WTC11 (cell line): ENCODE measurements around the gene ITFG1. TPM values are rescaled to one million over a fixed set of nuclear protein-coding genes. Genes with fewer than 3 reads are reported as not detected.

Source experiments
- ATAC-seq: fragments of 200-7000 bp; cut with Tn5 transposase; 2 replicates; pipeline ENCODE4 v1.10.0; 2021; ENCODE audit warnings: mild to moderate bottlenecking, moderate library complexity
- CTCF ChIA-PET: fragments of 300-600 bp; sonication (Branson Sonifier 250); formaldehyde crosslinking; loops from one replicate; lab custom pipeline; 2021; ENCODE audit warnings: antibody characterized with exemption; lab: Charles Lee
- POLR2A ChIA-PET: fragments of 350-600 bp; sonication (Branson Sonifier 250); formaldehyde crosslinking; loops from one replicate; lab custom pipeline; 2021; ENCODE audit warnings: antibody characterized with exemption; lab: Charles Lee
- DNase-seq: peaks from one replicate; pipeline ENCODE4 v3.0.0; 2021; ENCODE audit warnings: low spot score
- H3K27ac Mint-ChIP-seq: 2 replicates; pipeline ENCODE4 v1.8.0; 2021; ENCODE audit warnings: mixed read lengths
- H3K27me3 Mint-ChIP-seq: 2 replicates; pipeline ENCODE4 v1.8.0; 2021; ENCODE audit warnings: low read depth, mild to moderate bottlenecking, moderate library complexity, mixed read lengths
- H3K36me3 Mint-ChIP-seq: 2 replicates; pipeline ENCODE4 v1.8.0; 2021; ENCODE audit warnings: mixed read lengths
- H3K4me1 Mint-ChIP-seq: 2 replicates; pipeline ENCODE4 v1.8.0; 2022; ENCODE audit warnings: mixed read lengths
- H3K4me3 Mint-ChIP-seq: 2 replicates; pipeline ENCODE4 v1.8.0; 2021; ENCODE audit warnings: mild to moderate bottlenecking, moderate library complexity, mixed read lengths
- H3K9me3 Mint-ChIP-seq: 2 replicates; pipeline ENCODE4 v1.8.0; 2021; ENCODE audit warnings: mixed read lengths
- ATF1 ChIP-seq: sonication (generic); formaldehyde crosslinking; IDR thresholded peaks from 2 replicates; pipeline ENCODE4 v1.8.1; 2023; ENCODE audit warnings: mild to moderate bottlenecking, moderate library complexity, missing genetic modification reagents
- FOXK1 ChIP-seq: sonication (generic); formaldehyde crosslinking; IDR thresholded peaks from 2 replicates; pipeline ENCODE4 v1.8.0; 2022; ENCODE audit warnings: mild to moderate bottlenecking, moderate library complexity, missing genetic modification reagents
- GTF2I ChIP-seq: fragments of 250-450 bp; sonication (Bioruptor Pico); conservative IDR thresholded peaks from 2 replicates; pipeline ENCODE4 v1.4.0; 2021; ENCODE audit warnings: mild to moderate bottlenecking
- KAT7 ChIP-seq: sonication (generic); formaldehyde crosslinking; IDR thresholded peaks from 2 replicates; pipeline ENCODE4 v1.8.1; 2023; ENCODE audit warnings: missing genetic modification reagents, mild to moderate bottlenecking, borderline replicate concordance
- MXD4 ChIP-seq: fragments of 250-450 bp; sonication (Bioruptor Pico); IDR thresholded peaks from 2 replicates; pipeline ENCODE4 v1.8.0; 2021; ENCODE audit warnings: mild to moderate bottlenecking, moderate library complexity, borderline replicate concordance
- MYBL2 ChIP-seq: sonication (generic); formaldehyde crosslinking; IDR thresholded peaks from 2 replicates; pipeline ENCODE4 v1.8.1; 2023; ENCODE audit warnings: mild to moderate bottlenecking, moderate library complexity, missing genetic modification reagents
- NFATC4 ChIP-seq: fragments of 250-450 bp; sonication (Bioruptor Pico); IDR thresholded peaks from 2 replicates; pipeline ENCODE4 v1.9.0; 2021; ENCODE audit warnings: mild to moderate bottlenecking
- NR1H2 ChIP-seq: sonication (generic); formaldehyde crosslinking; IDR thresholded peaks from 2 replicates; pipeline ENCODE4 v1.9.0; 2021; ENCODE audit warnings: mild to moderate bottlenecking, moderate library complexity, missing genetic modification reagents
- NR3C1 ChIP-seq: sonication (generic); formaldehyde crosslinking; conservative IDR thresholded peaks from 2 replicates; pipeline ENCODE4 v1.8.1; 2023; ENCODE audit warnings: low read depth, mild to moderate bottlenecking, missing genetic modification reagents
- PRRX2 ChIP-seq: fragments of 250-450 bp; sonication (Bioruptor Pico); IDR thresholded peaks from 2 replicates; pipeline ENCODE4 v1.8.0; 2021; ENCODE audit warnings: mild to moderate bottlenecking
- RELA ChIP-seq: sonication (generic); formaldehyde crosslinking; IDR thresholded peaks from 2 replicates; pipeline ENCODE4 v1.8.1; 2022; ENCODE audit warnings: missing genetic modification reagents, mild to moderate bottlenecking, borderline replicate concordance
- RORB ChIP-seq: fragments of 250-450 bp; sonication (Bioruptor Pico); IDR thresholded peaks from 2 replicates; pipeline ENCODE4 v1.9.0; 2021; ENCODE audit warnings: mild to moderate bottlenecking
- SMAD3 ChIP-seq: sonication (generic); formaldehyde crosslinking; IDR thresholded peaks from 2 replicates; pipeline ENCODE4 v1.8.0; 2022; ENCODE audit warnings: missing genetic modification reagents, mild to moderate bottlenecking, borderline replicate concordance
- ZNF263 ChIP-seq: sonication (generic); formaldehyde crosslinking; IDR thresholded peaks from 2 replicates; pipeline ENCODE4 v1.8.1; 2022; ENCODE audit warnings: low read depth, mild to moderate bottlenecking, moderate library complexity, missing genetic modification reagents
- ZNF317 ChIP-seq: sonication (generic); formaldehyde crosslinking; IDR thresholded peaks from 2 replicates; pipeline ENCODE4 v1.8.1; 2023; ENCODE audit warnings: low read depth, mild to moderate bottlenecking, moderate library complexity, missing genetic modification reagents, borderline replicate concordance
- ZNF396 ChIP-seq: fragments of 250-450 bp; sonication (Bioruptor Pico); IDR thresholded peaks from 2 replicates; pipeline ENCODE4 v1.8.0; 2021; ENCODE audit warnings: mild to moderate bottlenecking, moderate library complexity, borderline replicate concordance
- ZNF416 ChIP-seq: fragments of 250-450 bp; sonication (Bioruptor Pico); IDR thresholded peaks from 2 replicates; pipeline ENCODE4 v1.9.0; 2021; ENCODE audit warnings: mild to moderate bottlenecking, inconsistent platforms
- total RNA-seq: library from RNA; stranded (reverse); gene quantifications from 3 replicates; pipeline ENCODE4 v1.2.3, GENCODE V29; 2021
- TF ChIP-seq, protein P1 (sequence below): sonication (generic); formaldehyde crosslinking; IDR thresholded peaks from 2 replicates; pipeline ENCODE4 v1.8.1; 2023; ENCODE audit warnings: mild to moderate bottlenecking, missing genetic modification reagents, moderate library complexity
- TF ChIP-seq, protein P2 (sequence below): sonication (generic); formaldehyde crosslinking; IDR thresholded peaks from 2 replicates; pipeline ENCODE4 v1.8.1; 2022; ENCODE audit warnings: low read depth, mild to moderate bottlenecking, moderate library complexity, missing genetic modification reagents, borderline replicate concordance
- TF ChIP-seq, protein P3 (sequence below): fragments of 250-450 bp; sonication (Bioruptor Pico); IDR thresholded peaks from 2 replicates; pipeline ENCODE4 v1.9.0; 2021; ENCODE audit warnings: mild to moderate bottlenecking, borderline replicate concordance
- TF ChIP-seq, protein P4 (sequence below): sonication (generic); formaldehyde crosslinking; IDR thresholded peaks from 2 replicates; pipeline ENCODE4 v1.8.1; 2022; ENCODE audit warnings: low read depth, missing genetic modification reagents, borderline replicate concordance
- TF ChIP-seq, protein P5 (sequence below): sonication (generic); formaldehyde crosslinking; IDR thresholded peaks from 2 replicates; pipeline ENCODE4 v1.8.0; 2022; ENCODE audit warnings: mild to moderate bottlenecking, missing genetic modification reagents
- TF ChIP-seq, protein P6 (sequence below): sonication (generic); formaldehyde crosslinking; IDR thresholded peaks from 2 replicates; pipeline ENCODE4 v1.8.0; 2023; ENCODE audit warnings: mild to moderate bottlenecking, missing genetic modification reagents

The ITFG1 gene
- total RNA-seq, 1 experiment from 2014 or later, result 21.1 TPM

DNA sequence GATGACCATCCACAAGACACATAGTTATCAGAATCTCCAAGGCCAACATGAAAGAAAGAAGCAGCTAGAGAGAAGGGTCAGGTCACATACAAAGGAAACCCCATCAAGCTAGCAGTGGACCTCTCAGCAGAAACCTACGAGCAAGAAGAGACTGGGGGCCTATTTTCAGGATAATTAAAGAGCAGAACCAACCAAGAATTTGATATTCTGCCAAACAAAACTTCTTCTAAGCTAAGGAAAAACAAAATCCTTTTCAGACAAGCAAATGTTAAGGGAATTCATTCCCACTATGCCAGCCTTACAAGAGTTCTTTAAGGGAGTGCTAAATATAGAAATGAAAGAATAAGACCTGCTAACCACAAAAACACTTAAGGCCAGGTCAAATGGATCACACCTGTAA lies 47.8 kb downstream of the ITFG1 start:
- peaks cover 3% of the 10 kb centered on the region; the same call in 1 of the 2 replicates for H3K36me3 Mint-ChIP-seq
- no peaks in the 10 kb centered on the region for H3K4me1 Mint-ChIP-seq
- ATAC-seq (no peak), DNase-seq (no peak)
- no peak overlapping the region for H3K4me3 Mint-ChIP-seq
- CTCF ChIA-PET, result no interaction called here
- peaks cover 4% of the 10 kb centered on the region; the same call in 1 of the 2 replicates for H3K9me3 Mint-ChIP-seq
- H3K27me3 Mint-ChIP-seq, result no peaks in the 10 kb centered on the region
- POLR2A ChIA-PET, result no interaction called here
- H3K27ac Mint-ChIP-seq, result no peak overlapping the region
- TF ChIP-seq KAT7 (CRISPR knock-in tag), result no peak
- no peak for TF ChIP-seq PRRX2 (CRISPR knock-in tag)
- TF ChIP-seq MXD4, result no peak
- no peak for TF ChIP-seq NR1H2 (CRISPR knock-in tag)
- TF ChIP-seq, protein P1, sequence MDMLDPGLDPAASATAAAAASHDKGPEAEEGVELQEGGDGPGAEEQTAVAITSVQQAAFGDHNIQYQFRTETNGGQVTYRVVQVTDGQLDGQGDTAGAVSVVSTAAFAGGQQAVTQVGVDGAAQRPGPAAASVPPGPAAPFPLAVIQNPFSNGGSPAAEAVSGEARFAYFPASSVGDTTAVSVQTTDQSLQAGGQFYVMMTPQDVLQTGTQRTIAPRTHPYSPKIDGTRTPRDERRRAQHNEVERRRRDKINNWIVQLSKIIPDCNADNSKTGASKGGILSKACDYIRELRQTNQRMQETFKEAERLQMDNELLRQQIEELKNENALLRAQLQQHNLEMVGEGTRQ, result no peak
- TF ChIP-seq, protein P2, sequence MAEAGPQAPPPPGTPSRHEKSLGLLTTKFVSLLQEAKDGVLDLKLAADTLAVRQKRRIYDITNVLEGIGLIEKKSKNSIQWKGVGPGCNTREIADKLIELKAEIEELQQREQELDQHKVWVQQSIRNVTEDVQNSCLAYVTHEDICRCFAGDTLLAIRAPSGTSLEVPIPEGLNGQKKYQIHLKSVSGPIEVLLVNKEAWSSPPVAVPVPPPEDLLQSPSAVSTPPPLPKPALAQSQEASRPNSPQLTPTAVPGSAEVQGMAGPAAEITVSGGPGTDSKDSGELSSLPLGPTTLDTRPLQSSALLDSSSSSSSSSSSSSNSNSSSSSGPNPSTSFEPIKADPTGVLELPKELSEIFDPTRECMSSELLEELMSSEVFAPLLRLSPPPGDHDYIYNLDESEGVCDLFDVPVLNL, result no peak

DNA sequence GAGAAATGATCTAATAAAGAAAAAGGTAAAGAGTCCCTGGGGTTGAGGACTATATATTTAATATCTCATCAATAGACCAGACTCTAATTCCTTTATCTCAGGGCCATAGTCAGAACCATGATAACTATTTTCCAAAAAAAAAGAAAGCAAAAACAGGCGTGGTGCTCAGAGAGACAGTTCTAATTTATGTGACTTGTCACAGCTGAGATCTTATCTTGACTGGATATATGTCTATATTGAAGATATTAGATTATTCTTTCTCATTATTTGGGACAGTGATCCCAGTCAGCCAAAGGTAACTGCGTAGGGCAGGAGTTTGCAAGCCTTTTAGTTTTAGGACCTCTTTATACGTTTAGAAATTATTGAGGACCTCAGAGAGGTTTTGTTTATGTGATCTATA lies 52.4 kb downstream of the ITFG1 start:
- H3K36me3 Mint-ChIP-seq, result peaks cover 3% of the 10 kb centered on the region; the same call in 1 of the 2 replicates
- TF ChIP-seq, protein P1, result no peak
- no peak for TF ChIP-seq NFATC4 (CRISPR knock-in tag)
- TF ChIP-seq ZNF263 (CRISPR knock-in tag), result no peak
- no peak for TF ChIP-seq ATF1 (CRISPR knock-in tag)
- TF ChIP-seq SMAD3 (CRISPR knock-in tag), result no peak
- no peak for TF ChIP-seq ZNF317 (CRISPR knock-in tag)
- no peak for TF ChIP-seq RELA
- TF ChIP-seq, protein P3, sequence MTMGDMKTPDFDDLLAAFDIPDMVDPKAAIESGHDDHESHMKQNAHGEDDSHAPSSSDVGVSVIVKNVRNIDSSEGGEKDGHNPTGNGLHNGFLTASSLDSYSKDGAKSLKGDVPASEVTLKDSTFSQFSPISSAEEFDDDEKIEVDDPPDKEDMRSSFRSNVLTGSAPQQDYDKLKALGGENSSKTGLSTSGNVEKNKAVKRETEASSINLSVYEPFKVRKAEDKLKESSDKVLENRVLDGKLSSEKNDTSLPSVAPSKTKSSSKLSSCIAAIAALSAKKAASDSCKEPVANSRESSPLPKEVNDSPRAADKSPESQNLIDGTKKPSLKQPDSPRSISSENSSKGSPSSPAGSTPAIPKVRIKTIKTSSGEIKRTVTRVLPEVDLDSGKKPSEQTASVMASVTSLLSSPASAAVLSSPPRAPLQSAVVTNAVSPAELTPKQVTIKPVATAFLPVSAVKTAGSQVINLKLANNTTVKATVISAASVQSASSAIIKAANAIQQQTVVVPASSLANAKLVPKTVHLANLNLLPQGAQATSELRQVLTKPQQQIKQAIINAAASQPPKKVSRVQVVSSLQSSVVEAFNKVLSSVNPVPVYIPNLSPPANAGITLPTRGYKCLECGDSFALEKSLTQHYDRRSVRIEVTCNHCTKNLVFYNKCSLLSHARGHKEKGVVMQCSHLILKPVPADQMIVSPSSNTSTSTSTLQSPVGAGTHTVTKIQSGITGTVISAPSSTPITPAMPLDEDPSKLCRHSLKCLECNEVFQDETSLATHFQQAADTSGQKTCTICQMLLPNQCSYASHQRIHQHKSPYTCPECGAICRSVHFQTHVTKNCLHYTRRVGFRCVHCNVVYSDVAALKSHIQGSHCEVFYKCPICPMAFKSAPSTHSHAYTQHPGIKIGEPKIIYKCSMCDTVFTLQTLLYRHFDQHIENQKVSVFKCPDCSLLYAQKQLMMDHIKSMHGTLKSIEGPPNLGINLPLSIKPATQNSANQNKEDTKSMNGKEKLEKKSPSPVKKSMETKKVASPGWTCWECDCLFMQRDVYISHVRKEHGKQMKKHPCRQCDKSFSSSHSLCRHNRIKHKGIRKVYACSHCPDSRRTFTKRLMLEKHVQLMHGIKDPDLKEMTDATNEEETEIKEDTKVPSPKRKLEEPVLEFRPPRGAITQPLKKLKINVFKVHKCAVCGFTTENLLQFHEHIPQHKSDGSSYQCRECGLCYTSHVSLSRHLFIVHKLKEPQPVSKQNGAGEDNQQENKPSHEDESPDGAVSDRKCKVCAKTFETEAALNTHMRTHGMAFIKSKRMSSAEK (CRISPR knock-in tag), result no peak
- no peak for TF ChIP-seq MXD4
- no peak for TF ChIP-seq MYBL2 (CRISPR knock-in tag)
- TF ChIP-seq NR3C1, result no peak
- TF ChIP-seq, protein P4, sequence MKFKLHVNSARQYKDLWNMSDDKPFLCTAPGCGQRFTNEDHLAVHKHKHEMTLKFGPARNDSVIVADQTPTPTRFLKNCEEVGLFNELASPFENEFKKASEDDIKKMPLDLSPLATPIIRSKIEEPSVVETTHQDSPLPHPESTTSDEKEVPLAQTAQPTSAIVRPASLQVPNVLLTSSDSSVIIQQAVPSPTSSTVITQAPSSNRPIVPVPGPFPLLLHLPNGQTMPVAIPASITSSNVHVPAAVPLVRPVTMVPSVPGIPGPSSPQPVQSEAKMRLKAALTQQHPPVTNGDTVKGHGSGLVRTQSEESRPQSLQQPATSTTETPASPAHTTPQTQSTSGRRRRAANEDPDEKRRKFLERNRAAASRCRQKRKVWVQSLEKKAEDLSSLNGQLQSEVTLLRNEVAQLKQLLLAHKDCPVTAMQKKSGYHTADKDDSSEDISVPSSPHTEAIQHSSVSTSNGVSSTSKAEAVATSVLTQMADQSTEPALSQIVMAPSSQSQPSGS (CRISPR knock-in tag), result no peak
- TF ChIP-seq FOXK1 (CRISPR knock-in tag), result no peak
- TF ChIP-seq, protein P5, sequence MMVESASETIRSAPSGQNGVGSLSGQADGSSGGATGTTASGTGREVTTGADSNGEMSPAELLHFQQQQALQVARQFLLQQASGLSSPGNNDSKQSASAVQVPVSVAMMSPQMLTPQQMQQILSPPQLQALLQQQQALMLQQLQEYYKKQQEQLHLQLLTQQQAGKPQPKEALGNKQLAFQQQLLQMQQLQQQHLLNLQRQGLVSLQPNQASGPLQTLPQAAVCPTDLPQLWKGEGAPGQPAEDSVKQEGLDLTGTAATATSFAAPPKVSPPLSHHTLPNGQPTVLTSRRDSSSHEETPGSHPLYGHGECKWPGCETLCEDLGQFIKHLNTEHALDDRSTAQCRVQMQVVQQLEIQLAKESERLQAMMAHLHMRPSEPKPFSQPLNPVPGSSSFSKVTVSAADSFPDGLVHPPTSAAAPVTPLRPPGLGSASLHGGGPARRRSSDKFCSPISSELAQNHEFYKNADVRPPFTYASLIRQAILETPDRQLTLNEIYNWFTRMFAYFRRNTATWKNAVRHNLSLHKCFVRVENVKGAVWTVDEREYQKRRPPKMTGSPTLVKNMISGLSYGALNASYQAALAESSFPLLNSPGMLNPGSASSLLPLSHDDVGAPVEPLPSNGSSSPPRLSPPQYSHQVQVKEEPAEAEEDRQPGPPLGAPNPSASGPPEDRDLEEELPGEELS, result no peak
- no peak for TF ChIP-seq ZNF396 (CRISPR knock-in tag)
- TF ChIP-seq GTF2I (CRISPR knock-in tag), result no peak
- TF ChIP-seq ZNF416 (CRISPR knock-in tag), result no peak
- TF ChIP-seq, protein P6, sequence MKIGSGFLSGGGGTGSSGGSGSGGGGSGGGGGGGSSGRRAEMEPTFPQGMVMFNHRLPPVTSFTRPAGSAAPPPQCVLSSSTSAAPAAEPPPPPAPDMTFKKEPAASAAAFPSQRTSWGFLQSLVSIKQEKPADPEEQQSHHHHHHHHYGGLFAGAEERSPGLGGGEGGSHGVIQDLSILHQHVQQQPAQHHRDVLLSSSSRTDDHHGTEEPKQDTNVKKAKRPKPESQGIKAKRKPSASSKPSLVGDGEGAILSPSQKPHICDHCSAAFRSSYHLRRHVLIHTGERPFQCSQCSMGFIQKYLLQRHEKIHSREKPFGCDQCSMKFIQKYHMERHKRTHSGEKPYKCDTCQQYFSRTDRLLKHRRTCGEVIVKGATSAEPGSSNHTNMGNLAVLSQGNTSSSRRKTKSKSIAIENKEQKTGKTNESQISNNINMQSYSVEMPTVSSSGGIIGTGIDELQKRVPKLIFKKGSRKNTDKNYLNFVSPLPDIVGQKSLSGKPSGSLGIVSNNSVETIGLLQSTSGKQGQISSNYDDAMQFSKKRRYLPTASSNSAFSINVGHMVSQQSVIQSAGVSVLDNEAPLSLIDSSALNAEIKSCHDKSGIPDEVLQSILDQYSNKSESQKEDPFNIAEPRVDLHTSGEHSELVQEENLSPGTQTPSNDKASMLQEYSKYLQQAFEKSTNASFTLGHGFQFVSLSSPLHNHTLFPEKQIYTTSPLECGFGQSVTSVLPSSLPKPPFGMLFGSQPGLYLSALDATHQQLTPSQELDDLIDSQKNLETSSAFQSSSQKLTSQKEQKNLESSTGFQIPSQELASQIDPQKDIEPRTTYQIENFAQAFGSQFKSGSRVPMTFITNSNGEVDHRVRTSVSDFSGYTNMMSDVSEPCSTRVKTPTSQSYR, result no peak
- TF ChIP-seq RORB (CRISPR knock-in tag), result no peak

More for the DNA sequence above, 52.4 kb downstream of the ITFG1 start:
- ATAC-seq (no peak), DNase-seq (no peak)
- CTCF ChIA-PET, result no interaction called here
- no peak overlapping the region for H3K27ac Mint-ChIP-seq
- H3K27me3 Mint-ChIP-seq, result no peaks in the 10 kb centered on the region
- no peak overlapping the region for H3K4me3 Mint-ChIP-seq
- H3K9me3 Mint-ChIP-seq, result peaks cover 4% of the 10 kb centered on the region; the same call in 1 of the 2 replicates
- H3K4me1 Mint-ChIP-seq, result no peaks in the 10 kb centered on the region
- POLR2A ChIA-PET, result no interaction called here
